HEK293 (cell line): ENCODE measurements around the gene AEN.

Experiments used
- GLIS1 ChIP-seq: fragments of 450-650 bp; formaldehyde crosslinking; IDR thresholded peaks from 2 replicates; pipeline ENCODE4 v1.5.1; 2016; ENCODE audit warnings: missing biosample characterization, missing genetic modification characterization
- HOXC10 ChIP-seq: sonication (generic); formaldehyde crosslinking; IDR thresholded peaks from 2 replicates; pipeline ENCODE4 v1.8.1; 2023; ENCODE audit warnings: mild to moderate bottlenecking, missing genetic modification reagents
- IKZF3 ChIP-seq: fragments of 450-650 bp; IDR thresholded peaks from 2 replicates; pipeline ENCODE4 v1.5.0; 2018; ENCODE audit warnings: missing biosample characterization, mild to moderate bottlenecking, missing genetic modification characterization, moderate library complexity
- KLF7 ChIP-seq: fragments of 450-650 bp; formaldehyde crosslinking; IDR thresholded peaks from 2 replicates; pipeline ENCODE4 v1.5.1; 2016; ENCODE audit warnings: missing biosample characterization, missing genetic modification characterization, borderline replicate concordance
- OSR2 ChIP-seq: fragments of 450-650 bp; formaldehyde crosslinking; IDR thresholded peaks from 2 replicates; pipeline ENCODE4 v1.5.1; 2016; ENCODE audit warnings: missing biosample characterization, missing genetic modification characterization
- PATZ1 ChIP-seq: fragments of 450-650 bp; formaldehyde crosslinking; IDR thresholded peaks from 2 replicates; pipeline ENCODE4 v1.5.1; 2016; ENCODE audit warnings: missing biosample characterization, missing genetic modification characterization
- PRDM4 ChIP-seq: fragments of 450-650 bp; formaldehyde crosslinking; IDR thresholded peaks from 2 replicates; pipeline ENCODE4 v1.5.1; 2017; ENCODE audit warnings: missing biosample characterization, missing genetic modification characterization
- SETDB1 ChIP-seq: IDR thresholded peaks from one replicate; pipeline ENCODE4 v1.6.1; 2017; ENCODE audit warnings: mild to moderate bottlenecking, low read length, moderate library complexity, mixed read lengths; ENCODE audit not compliant: insufficient read length
- YY1 ChIP-seq: fragments of 450-650 bp; formaldehyde crosslinking; IDR thresholded peaks from 2 replicates; pipeline ENCODE4 v1.5.1; 2018; ENCODE audit warnings: missing biosample characterization, missing genetic modification characterization
- ZBTB1 ChIP-seq: fragments of 450-650 bp; formaldehyde crosslinking; IDR thresholded peaks from 2 replicates; pipeline ENCODE4 v1.5.1; 2016; ENCODE audit warnings: missing biosample characterization, missing genetic modification characterization
- ZBTB17 ChIP-seq: fragments of 450-650 bp; formaldehyde crosslinking; IDR thresholded peaks from 2 replicates; pipeline ENCODE4 v1.5.1; 2016; ENCODE audit warnings: missing biosample characterization, missing genetic modification characterization
- ZBTB20 ChIP-seq: fragments of 450-650 bp; formaldehyde crosslinking; IDR thresholded peaks from 2 replicates; pipeline ENCODE4 v1.5.1; 2016; ENCODE audit warnings: missing biosample characterization, missing genetic modification characterization
- ZBTB21 ChIP-seq: fragments of 450-650 bp; formaldehyde crosslinking; IDR thresholded peaks from 2 replicates; pipeline ENCODE4 v1.5.1; 2017; ENCODE audit warnings: missing biosample characterization, missing genetic modification characterization
- ZBTB48 ChIP-seq: fragments of 450-650 bp; formaldehyde crosslinking; IDR thresholded peaks from 2 replicates; pipeline ENCODE4 v1.5.1; 2016; ENCODE audit warnings: missing biosample characterization, missing genetic modification characterization
- ZBTB49 ChIP-seq: fragments of 450-650 bp; formaldehyde crosslinking; IDR thresholded peaks from 2 replicates; pipeline ENCODE4 v1.5.1; 2016; ENCODE audit warnings: missing biosample characterization, missing genetic modification characterization, low read depth
- ZEB2 ChIP-seq: fragments of 450-650 bp; formaldehyde crosslinking; IDR thresholded peaks from 2 replicates; pipeline ENCODE4 v1.5.1; 2016; ENCODE audit warnings: missing biosample characterization, missing genetic modification characterization
- ZNF175 ChIP-seq: fragments of 450-650 bp; formaldehyde crosslinking; IDR thresholded peaks from 2 replicates; pipeline ENCODE4 v1.5.1; 2016; ENCODE audit warnings: missing biosample characterization, missing genetic modification characterization
- ZNF184 ChIP-seq: fragments of 450-650 bp; IDR thresholded peaks from 2 replicates; pipeline ENCODE4 v1.5.1; 2018; ENCODE audit warnings: missing biosample characterization, mild to moderate bottlenecking, missing genetic modification characterization
- ZNF202 ChIP-seq: fragments of 450-650 bp; formaldehyde crosslinking; IDR thresholded peaks from 2 replicates; pipeline ENCODE4 v1.5.1; 2016; ENCODE audit warnings: missing biosample characterization, missing genetic modification characterization, borderline replicate concordance
- ZNF211 ChIP-seq: fragments of 450-650 bp; formaldehyde crosslinking; IDR thresholded peaks from 2 replicates; pipeline ENCODE4 v1.5.1; 2016; ENCODE audit warnings: low read depth, missing biosample characterization, missing genetic modification characterization
- ZNF221 ChIP-seq: fragments of 450-650 bp; formaldehyde crosslinking; IDR thresholded peaks from 2 replicates; pipeline ENCODE4 v1.5.1; 2017; ENCODE audit warnings: missing biosample characterization, missing genetic modification characterization, borderline replicate concordance
- ZNF530 ChIP-seq: fragments of 450-650 bp; formaldehyde crosslinking; IDR thresholded peaks from 2 replicates; pipeline ENCODE4 v1.5.1; 2016; ENCODE audit warnings: low read depth, missing biosample characterization, missing genetic modification characterization
- ZNF624 ChIP-seq: fragments of 450-650 bp; formaldehyde crosslinking; IDR thresholded peaks from 2 replicates; pipeline ENCODE4 v1.5.1; 2017; ENCODE audit warnings: missing biosample characterization, missing genetic modification characterization
- ZNF701 ChIP-seq: fragments of 450-650 bp; formaldehyde crosslinking; IDR thresholded peaks from 2 replicates; pipeline ENCODE4 v1.5.1; 2016; ENCODE audit warnings: missing biosample characterization, missing genetic modification characterization
- ZNF776 ChIP-seq: fragments of 450-650 bp; formaldehyde crosslinking; IDR thresholded peaks from 2 replicates; pipeline ENCODE4 v1.5.0; 2017; ENCODE audit warnings: missing biosample characterization, missing genetic modification characterization, borderline replicate concordance
- ZNF843 ChIP-seq: fragments of 450-650 bp; formaldehyde crosslinking; IDR thresholded peaks from 2 replicates; pipeline ENCODE4 v1.5.1; 2016; ENCODE audit warnings: missing biosample characterization, missing genetic modification characterization
- TF ChIP-seq, protein P1 (sequence below): fragments of 450-650 bp; formaldehyde crosslinking; IDR thresholded peaks from 2 replicates; pipeline ENCODE4 v1.5.1; 2016; ENCODE audit warnings: missing biosample characterization, missing genetic modification characterization
- TF ChIP-seq, protein P2 (sequence below): sonication (generic); formaldehyde crosslinking; IDR thresholded peaks from 2 replicates; pipeline ENCODE4 v1.8.1; 2022; ENCODE audit warnings: mild to moderate bottlenecking, moderate library complexity, missing genetic modification reagents

The AEN gene

GRCh38 chr15:88620995-88621772 is at the start of gene AEN (continued):
- peak; percentile 33; the same call in 1 of the 2 replicates for TF ChIP-seq YY1 (tag by site-specific recombination)
- TF ChIP-seq OSR2 (tag by site-specific recombination), result no peak
- TF ChIP-seq ZBTB49 (tag by site-specific recombination), result no peak
- TF ChIP-seq ZNF202 (tag by site-specific recombination), result no peak
- no peak; the same call in 1 of the 2 replicates for TF ChIP-seq ZBTB20 (tag by site-specific recombination)
- no peak for TF ChIP-seq SETDB1
- no peak; the same call in 1 of the 2 replicates for TF ChIP-seq PRDM4 (tag by site-specific recombination)
- no peak for TF ChIP-seq ZNF776 (tag by site-specific recombination)
- TF ChIP-seq, protein P1, sequence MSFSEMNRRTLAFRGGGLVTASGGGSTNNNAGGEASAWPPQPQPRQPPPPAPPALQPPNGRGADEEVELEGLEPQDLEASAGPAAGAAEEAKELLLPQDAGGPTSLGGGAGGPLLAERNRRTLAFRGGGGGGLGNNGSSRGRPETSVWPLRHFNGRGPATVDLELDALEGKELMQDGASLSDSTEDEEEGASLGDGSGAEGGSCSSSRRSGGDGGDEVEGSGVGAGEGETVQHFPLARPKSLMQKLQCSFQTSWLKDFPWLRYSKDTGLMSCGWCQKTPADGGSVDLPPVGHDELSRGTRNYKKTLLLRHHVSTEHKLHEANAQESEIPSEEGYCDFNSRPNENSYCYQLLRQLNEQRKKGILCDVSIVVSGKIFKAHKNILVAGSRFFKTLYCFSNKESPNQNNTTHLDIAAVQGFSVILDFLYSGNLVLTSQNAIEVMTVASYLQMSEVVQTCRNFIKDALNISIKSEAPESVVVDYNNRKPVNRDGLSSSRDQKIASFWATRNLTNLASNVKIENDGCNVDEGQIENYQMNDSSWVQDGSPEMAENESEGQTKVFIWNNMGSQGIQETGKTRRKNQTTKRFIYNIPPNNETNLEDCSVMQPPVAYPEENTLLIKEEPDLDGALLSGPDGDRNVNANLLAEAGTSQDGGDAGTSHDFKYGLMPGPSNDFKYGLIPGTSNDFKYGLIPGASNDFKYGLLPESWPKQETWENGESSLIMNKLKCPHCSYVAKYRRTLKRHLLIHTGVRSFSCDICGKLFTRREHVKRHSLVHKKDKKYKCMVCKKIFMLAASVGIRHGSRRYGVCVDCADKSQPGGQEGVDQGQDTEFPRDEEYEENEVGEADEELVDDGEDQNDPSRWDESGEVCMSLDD (tag by site-specific recombination), result no peak
- no peak for TF ChIP-seq ZNF211 (tag by site-specific recombination)
- TF ChIP-seq ZNF624, result no peak
- peak; percentile 55 for TF ChIP-seq IKZF3 (tag by site-specific recombination)
- TF ChIP-seq ZNF701, result no peak
- no peak for TF ChIP-seq ZNF221 (tag by site-specific recombination)
- TF ChIP-seq HOXC10 (CRISPR knock-in tag), result 0 out of 2 replicates have a peak, but pooled peaks have one; percentile 64
- TF ChIP-seq ZBTB1 (tag by site-specific recombination), result no peak
- TF ChIP-seq, protein P2, sequence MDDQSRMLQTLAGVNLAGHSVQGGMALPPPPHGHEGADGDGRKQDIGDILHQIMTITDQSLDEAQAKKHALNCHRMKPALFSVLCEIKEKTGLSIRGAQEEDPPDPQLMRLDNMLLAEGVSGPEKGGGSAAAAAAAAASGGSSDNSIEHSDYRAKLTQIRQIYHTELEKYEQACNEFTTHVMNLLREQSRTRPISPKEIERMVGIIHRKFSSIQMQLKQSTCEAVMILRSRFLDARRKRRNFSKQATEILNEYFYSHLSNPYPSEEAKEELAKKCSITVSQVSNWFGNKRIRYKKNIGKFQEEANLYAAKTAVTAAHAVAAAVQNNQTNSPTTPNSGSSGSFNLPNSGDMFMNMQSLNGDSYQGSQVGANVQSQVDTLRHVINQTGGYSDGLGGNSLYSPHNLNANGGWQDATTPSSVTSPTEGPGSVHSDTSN (CRISPR knock-in tag), result no peak
- TF ChIP-seq ZNF530 (tag by site-specific recombination), result no peak
- no peak for TF ChIP-seq ZNF843 (tag by site-specific recombination)
- no peak; the same call in 1 of the 2 replicates for TF ChIP-seq PATZ1 (tag by site-specific recombination)
- no peak for TF ChIP-seq ZBTB21 (tag by site-specific recombination)
- TF ChIP-seq ZNF175, result no peak
- peak; percentile 88 for TF ChIP-seq ZBTB17 (tag by site-specific recombination)
- TF ChIP-seq ZBTB48 (tag by site-specific recombination), result no peak
- TF ChIP-seq ZEB2 (tag by site-specific recombination), result peak; percentile 89
- TF ChIP-seq KLF7 (tag by site-specific recombination), result no peak
- no peak for TF ChIP-seq GLIS1
- TF ChIP-seq ZNF184 (tag by site-specific recombination), result 0 out of 2 replicates have a peak, but pooled peaks have one; percentile 16
